Upper lobe of right lung (tissue), 1 donor: Measurements from ENCODE around the gene GLOD5. TPM values are rescaled to one million over a fixed set of nuclear protein-coding genes. Genes with fewer than 3 reads are reported as not detected.

Experiments
- ATAC-seq: fragments of 200-7000 bp; cut with Tn5 transposase; one replicate; pipeline ENCODE4 v1.9.1; 2020; ENCODE audit warnings: mild to moderate bottlenecking, moderate library complexity
- DNase-seq: peaks from one replicate; pipeline ENCODE4 v3.0.0-alpha.2; 2020
- H3K27ac ChIP-seq: fragments of 200-600 bp; one replicate; pipeline ENCODE4 v1.8.0; 2022
- H3K27me3 ChIP-seq: fragments of 200-600 bp; one replicate; pipeline ENCODE4 v1.8.0; 2022; ENCODE audit warnings: mild to moderate bottlenecking
- H3K36me3 ChIP-seq: fragments of 200-600 bp; one replicate; pipeline ENCODE4 v1.8.0; 2022
- H3K4me1 ChIP-seq: fragments of 200-600 bp; one replicate; pipeline ENCODE4 v1.8.0; 2022
- H3K4me3 ChIP-seq: fragments of 200-600 bp; one replicate; pipeline ENCODE4 v1.8.0; 2022; ENCODE audit warnings: mild to moderate bottlenecking
- H3K9me3 ChIP-seq: fragments of 200-600 bp; one replicate; pipeline ENCODE4 v1.8.0; 2022
- intact Hi-C: fragments of 100-400 bp; cut with DNase I; formaldehyde crosslinking; loops from one replicate; pipeline ENCODE4 v1.11.0; 2022
- total RNA-seq: library from RNA; stranded (reverse); fragmentation: NEBNext Ultra II Directional; extraction: Animal tissue kit (Norgen Biotek cat#: 25700); gene quantifications from one replicate; pipeline ENCODE4 v1.2.1, GENCODE V29; 2021
- TF ChIP-seq, protein P1 (sequence below): fragments of 200-600 bp; IDR thresholded peaks from one replicate; pipeline ENCODE4 v1.8.0; 2022; ENCODE audit warnings: antibody characterized with exemption
- donor health status: DM: no; HTN: yes; CAD: no; lungs with severe emphysema.

The GLOD5 gene
- total RNA-seq, 1 donor from 2014 or later: 2.6 TPM

DNA sequence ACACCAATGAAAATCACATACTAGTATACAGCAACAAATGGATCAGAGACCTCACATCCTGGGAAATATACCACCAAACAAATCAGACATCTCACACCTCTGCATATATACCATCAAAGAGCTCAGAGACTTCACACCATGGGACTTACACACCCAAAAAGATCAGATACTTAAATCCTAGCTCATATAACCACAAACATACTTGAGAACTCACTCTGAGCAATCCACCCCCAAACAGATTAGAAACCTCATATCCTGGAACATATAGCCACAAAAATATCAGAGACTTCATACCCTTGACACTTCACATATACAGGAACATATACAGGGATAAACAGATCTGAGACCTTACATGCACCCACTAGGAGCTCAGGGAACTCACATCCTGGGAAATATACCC lies 32.9 kb upstream of the GLOD5 start:
- Histone ChIP-seq H3K9me3 (no peaks in the 10 kb centered on the region), H3K27ac (no peak overlapping the region), H3K27me3 (no peaks in the 10 kb centered on the region), H3K36me3 (no peaks in the 10 kb centered on the region), H3K4me3 (no peak overlapping the region), H3K4me1 (no peaks in the 10 kb centered on the region)
- TF ChIP-seq, protein P1, sequence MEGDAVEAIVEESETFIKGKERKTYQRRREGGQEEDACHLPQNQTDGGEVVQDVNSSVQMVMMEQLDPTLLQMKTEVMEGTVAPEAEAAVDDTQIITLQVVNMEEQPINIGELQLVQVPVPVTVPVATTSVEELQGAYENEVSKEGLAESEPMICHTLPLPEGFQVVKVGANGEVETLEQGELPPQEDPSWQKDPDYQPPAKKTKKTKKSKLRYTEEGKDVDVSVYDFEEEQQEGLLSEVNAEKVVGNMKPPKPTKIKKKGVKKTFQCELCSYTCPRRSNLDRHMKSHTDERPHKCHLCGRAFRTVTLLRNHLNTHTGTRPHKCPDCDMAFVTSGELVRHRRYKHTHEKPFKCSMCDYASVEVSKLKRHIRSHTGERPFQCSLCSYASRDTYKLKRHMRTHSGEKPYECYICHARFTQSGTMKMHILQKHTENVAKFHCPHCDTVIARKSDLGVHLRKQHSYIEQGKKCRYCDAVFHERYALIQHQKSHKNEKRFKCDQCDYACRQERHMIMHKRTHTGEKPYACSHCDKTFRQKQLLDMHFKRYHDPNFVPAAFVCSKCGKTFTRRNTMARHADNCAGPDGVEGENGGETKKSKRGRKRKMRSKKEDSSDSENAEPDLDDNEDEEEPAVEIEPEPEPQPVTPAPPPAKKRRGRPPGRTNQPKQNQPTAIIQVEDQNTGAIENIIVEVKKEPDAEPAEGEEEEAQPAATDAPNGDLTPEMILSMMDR: no peak
- DNase-seq (no peak), ATAC-seq (no peak)
- intact Hi-C loops: no loop called here

DNA sequence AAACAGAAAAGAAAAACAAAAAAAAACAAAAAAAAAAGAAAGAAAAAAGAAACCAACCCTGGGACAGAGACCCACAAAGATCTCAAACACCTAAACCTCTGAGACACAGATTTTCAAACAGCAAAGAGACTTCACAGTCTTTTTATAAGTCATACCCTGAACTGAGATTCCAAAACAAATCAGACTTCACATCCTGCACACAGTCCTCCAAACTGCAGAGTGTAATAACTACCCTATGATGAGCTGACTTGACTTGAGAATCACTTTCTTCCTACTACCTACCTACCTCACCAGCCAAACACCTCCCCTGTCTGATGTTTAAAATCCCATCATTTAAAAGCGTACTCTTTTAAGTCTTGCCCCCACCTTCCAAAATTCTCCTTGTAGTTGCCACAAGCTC lies 25.2 kb upstream of the GLOD5 start:
- TF ChIP-seq, protein P1: no peak
- no peaks in the 10 kb centered on the region for H3K27me3 ChIP-seq
- no peak for DNase-seq
- no peak for ATAC-seq
- intact Hi-C loops: no loop called here
- H3K9me3 ChIP-seq: no peaks in the 10 kb centered on the region
- no peaks in the 10 kb centered on the region for H3K4me1 ChIP-seq
- H3K4me3 ChIP-seq: no peak overlapping the region
- no peaks in the 10 kb centered on the region for H3K36me3 ChIP-seq
- H3K27ac ChIP-seq: no peak overlapping the region

DNA sequence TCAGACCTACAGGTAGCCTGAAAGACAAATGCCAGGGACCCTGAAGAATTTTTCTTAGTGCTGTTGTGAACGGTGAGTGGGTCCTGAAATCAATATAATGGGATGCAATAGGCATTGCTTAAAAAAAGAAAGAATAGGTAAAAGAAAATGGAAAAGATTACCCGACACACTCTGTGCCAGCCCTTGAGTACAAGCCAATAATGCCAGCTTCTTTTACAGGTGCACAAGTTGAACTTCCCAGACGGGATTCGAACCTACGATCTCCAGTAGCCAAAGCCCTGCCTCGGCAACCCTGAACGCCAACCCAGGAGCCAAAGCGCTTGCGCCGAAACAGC lies 24.7 kb upstream of the GLOD5 start:
- peak overlapping the region; percentile 93 for H3K27ac ChIP-seq
- no peaks in the 10 kb centered on the region for H3K9me3 ChIP-seq
- H3K36me3 ChIP-seq: no peaks in the 10 kb centered on the region
- H3K4me3 ChIP-seq: peak overlapping the region; percentile 21
- H3K4me1 ChIP-seq: no peaks in the 10 kb centered on the region
- intact Hi-C loops: no loop called here
- H3K27me3 ChIP-seq: no peaks in the 10 kb centered on the region
- DNase-seq: no peak
- ATAC-seq: no peak
- TF ChIP-seq, protein P1: no peak

DNA sequence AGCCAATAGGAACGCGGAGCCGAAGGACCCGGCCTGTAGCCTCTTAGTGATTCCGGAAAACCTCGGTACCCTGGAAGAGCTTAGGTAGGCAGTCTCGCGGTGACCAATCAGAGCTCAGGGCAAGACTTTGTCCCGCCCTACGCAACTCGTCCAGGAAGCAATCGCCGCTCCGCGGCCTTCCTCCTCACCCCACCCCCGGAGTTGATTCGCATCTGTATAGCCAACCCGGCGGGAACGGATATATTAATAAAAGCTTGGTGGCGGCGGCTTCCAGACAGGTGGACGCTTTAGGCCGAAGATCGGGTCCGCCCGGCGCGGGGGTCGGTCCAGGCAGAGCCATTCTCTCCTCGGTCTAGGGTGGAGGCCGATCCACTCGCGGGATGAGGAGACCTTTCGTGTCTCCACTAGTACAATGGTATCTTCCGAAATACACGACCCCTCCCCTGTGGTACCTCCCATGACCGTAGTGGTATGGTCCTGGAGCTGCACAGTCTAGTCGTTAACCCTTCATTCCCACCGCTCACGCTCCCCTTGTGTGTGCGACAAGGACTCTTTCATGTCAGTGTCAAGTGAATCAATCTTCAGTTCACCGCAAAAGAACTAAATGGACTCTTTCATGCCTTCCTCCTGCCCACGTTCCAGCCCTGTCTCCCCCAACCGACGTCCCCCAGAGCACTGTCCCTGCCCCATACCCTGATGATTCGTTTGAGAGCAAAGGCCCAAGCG lies 24.2 kb upstream of the GLOD5 start:
- H3K27me3 ChIP-seq: no peaks in the 10 kb centered on the region
- DNase-seq (peak; percentile 93), ATAC-seq (peak; percentile 100)
- no peaks in the 10 kb centered on the region for H3K36me3 ChIP-seq
- intact Hi-C loops: no loop called here
- H3K9me3 ChIP-seq: no peaks in the 10 kb centered on the region
- peak overlapping the region; percentile 62 for H3K4me3 ChIP-seq
- no peaks in the 10 kb centered on the region for H3K4me1 ChIP-seq
- TF ChIP-seq, protein P1: no peak
- peak overlapping the region; percentile 93 for H3K27ac ChIP-seq

DNA sequence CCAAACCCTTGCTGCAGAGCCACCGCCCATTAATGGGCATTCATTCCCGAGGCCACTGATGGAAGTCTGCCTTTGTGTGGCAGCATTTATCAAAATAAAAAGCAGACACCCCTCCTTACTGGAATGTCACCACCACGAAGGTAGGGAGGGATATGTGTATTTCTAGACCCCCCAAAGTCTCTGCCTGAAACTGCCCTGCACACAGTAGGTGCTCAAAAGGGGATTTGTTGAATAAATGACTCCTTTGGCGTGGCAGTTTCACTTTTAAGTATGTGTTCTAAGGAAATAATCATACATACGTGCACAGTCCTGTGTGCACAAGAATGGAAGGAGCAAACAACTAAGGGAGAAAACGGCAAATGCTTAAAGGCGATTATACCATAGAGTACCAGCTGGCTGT lies 23.6 kb upstream of the GLOD5 start:
- peak overlapping the region; percentile 93 for H3K27ac ChIP-seq
- peak overlapping the region; percentile 62 for H3K4me3 ChIP-seq
- no peaks in the 10 kb centered on the region for H3K27me3 ChIP-seq
- TF ChIP-seq, protein P1: no peak
- no peaks in the 10 kb centered on the region for H3K36me3 ChIP-seq
- ATAC-seq: no peak
- no peak for DNase-seq
- intact Hi-C loops: no loop called here
- H3K4me1 ChIP-seq: no peaks in the 10 kb centered on the region
- no peaks in the 10 kb centered on the region for H3K9me3 ChIP-seq

DNA sequence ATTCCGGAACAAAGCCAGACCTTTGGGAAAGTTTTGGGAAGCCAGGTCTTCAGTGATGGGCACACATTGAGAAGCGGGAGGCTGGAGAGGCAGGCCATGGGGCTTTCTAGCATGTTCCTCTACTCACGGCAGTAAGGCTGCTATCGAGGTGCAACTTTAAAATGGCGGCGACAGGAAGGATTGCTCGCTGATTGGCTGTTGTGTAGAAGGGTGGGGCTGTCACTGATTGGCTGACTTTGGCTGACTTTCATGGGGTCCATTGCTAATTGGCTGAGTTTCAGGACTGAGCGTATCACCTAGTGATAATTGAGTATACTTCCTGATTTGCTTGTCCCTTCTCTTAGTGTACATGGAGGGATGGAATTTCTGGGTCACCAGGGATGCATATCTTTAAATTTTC lies 19.7 kb upstream of the GLOD5 start:
- Histone ChIP-seq H3K27ac (no peak overlapping the region), H3K4me3 (no peak overlapping the region), H3K27me3 (no peaks in the 10 kb centered on the region), H3K9me3 (no peaks in the 10 kb centered on the region), H3K36me3 (no peaks in the 10 kb centered on the region), H3K4me1 (no peaks in the 10 kb centered on the region)
- no peak for DNase-seq
- ATAC-seq: no peak
- TF ChIP-seq, protein P1: no peak
- intact Hi-C loops: no loop called here
